ENCODE data around the gene C8G.

Gene C8G

GRCh38 chr9:136901516-136902258 is 43.4 kb upstream of the C8G start:
- no peak overlapping the region for H3K4me3 ChIP-seq (ENCODE audit: low read depth, low read length)
- no peak for TF ChIP-seq CTCF (IDR thresholded peaks at IDR 0.05; ENCODE audit: low read depth, low read length, missing control alignments)

GRCh38 chr9:136902259-136902821 is 42.7 kb upstream of the C8G start:
- DNase-seq (ENCODE audit: low read depth) = no peak
- no peak for TF ChIP-seq CTCF (IDR thresholded peaks at IDR 0.05; ENCODE audit: low read depth, low read length, missing control alignments)
- in situ Hi-C loops (cut with HindIII; ENCODE audit: low sequenced_read_pairs) = no loop called here
- H3K4me3 ChIP-seq (ENCODE audit: low read depth, low read length) = no peak overlapping the region

More at GRCh38 chr9:136901516-136902258, 43.4 kb upstream of the C8G start:
- in situ Hi-C loops (cut with HindIII; ENCODE audit: low sequenced_read_pairs) = no loop called here
- DNase-seq (ENCODE audit: low read depth) = no peak

GRCh38 chr9:136903041-136903554 is 41.9 kb upstream of the C8G start:
- in situ Hi-C loops (cut with HindIII; ENCODE audit: low sequenced_read_pairs) = no loop called here
- TF ChIP-seq CTCF (IDR thresholded peaks at IDR 0.05; ENCODE audit: low read depth, low read length, missing control alignments) = no peak
- DNase-seq (ENCODE audit: low read depth) = no peak
- no peak overlapping the region for H3K4me3 ChIP-seq (ENCODE audit: low read depth, low read length)

GRCh38 chr9:136906266-136906665 is 38.8 kb upstream of the C8G start:
- no peak for DNase-seq (ENCODE audit: low read depth)

GRCh38 chr9:136907011-136907914 is 37.8 kb upstream of the C8G start:
- H3K4me3 ChIP-seq (ENCODE audit: low read depth, low read length) = no peak overlapping the region
- in situ Hi-C loops (cut with HindIII; ENCODE audit: low sequenced_read_pairs) = no loop called here
- TF ChIP-seq CTCF (IDR thresholded peaks at IDR 0.05; ENCODE audit: low read depth, low read length, missing control alignments) = no peak
- DNase-seq (ENCODE audit: low read depth) = no peak

More at GRCh38 chr9:136906266-136906665, 38.8 kb upstream of the C8G start:
- H3K4me3 ChIP-seq (ENCODE audit: low read depth, low read length) = no peak overlapping the region
- in situ Hi-C loops (cut with HindIII; ENCODE audit: low sequenced_read_pairs) = no loop called here
- TF ChIP-seq CTCF (IDR thresholded peaks at IDR 0.05; ENCODE audit: low read depth, low read length, missing control alignments) = no peak

- in situ Hi-C loops (cut with HindIII; ENCODE audit: low sequenced_read_pairs) = no loop called here
These were observed 34.7 kb upstream of the C8G start for GRCh38 chr9:136910197-136910900.

More at GRCh38 chr9:136910197-136910900, 34.7 kb upstream of the C8G start:
- H3K4me3 ChIP-seq (ENCODE audit: low read depth, low read length) = no peak overlapping the region
- DNase-seq (ENCODE audit: low read depth) = no peak
- no peak for TF ChIP-seq CTCF (IDR thresholded peaks at IDR 0.05; ENCODE audit: low read depth, low read length, missing control alignments)
